MCF 10A (cell line): ENCODE measurements around the gene RGS7BP. TPM values are rescaled to one million over a fixed set of nuclear protein-coding genes. Genes with fewer than 3 reads are reported as not detected.

Experiments used
- BruUV-seq: library from RNA; stranded (reverse); fragments of 400-500 nt; replicated peaks from 2 replicates; lab custom pipeline; 2021; lab: Mats Ljungman, UMichigan
- CTCF ChIA-PET: fragments of 300-600 bp; sonication (Branson Sonifier 250); formaldehyde crosslinking; extraction: SDS; loops from one replicate; lab custom pipeline; 2021; ENCODE audit warnings: antibody characterized with exemption, inconsistent platforms; lab: Yijun Ruan, JAX
- POLR2A ChIA-PET: fragments of 300-600, 350-650 bp; sonication (Branson Sonifier 250); formaldehyde crosslinking; extraction: SDS; loops from one replicate; lab custom pipeline; 2020; ENCODE audit warnings: antibody characterized with exemption, inconsistent platforms; lab: Yijun Ruan, JAX
- DNase-seq: peaks from one replicate; pipeline ENCODE4 v3.0.0-alpha.2; 2018; ENCODE audit not compliant: unreplicated experiment
- H3K27ac Mint-ChIP-seq: one replicate; pipeline ENCODE4 v1.8.0; 2022; ENCODE audit warnings: mild to moderate bottlenecking, low read depth, mixed read lengths; ENCODE audit not compliant: unreplicated experiment
- H3K27me3 Mint-ChIP-seq: one replicate; pipeline ENCODE4 v1.8.0; 2022; ENCODE audit warnings: mixed read lengths; ENCODE audit not compliant: insufficient read depth, unreplicated experiment
- H3K36me3 Mint-ChIP-seq: one replicate; pipeline ENCODE4 v1.8.0; 2022; ENCODE audit warnings: mild to moderate bottlenecking, moderate library complexity, mixed read lengths; ENCODE audit not compliant: insufficient read depth, unreplicated experiment
- H3K4me1 Mint-ChIP-seq: one replicate; pipeline ENCODE4 v1.8.0; 2022; ENCODE audit warnings: mixed read lengths; ENCODE audit not compliant: insufficient read depth, unreplicated experiment
- H3K4me3 Mint-ChIP-seq: one replicate; pipeline ENCODE4 v1.8.0; 2022; ENCODE audit warnings: mild to moderate bottlenecking, moderate library complexity, mixed read lengths; ENCODE audit not compliant: unreplicated experiment
- H3K9me3 Mint-ChIP-seq: one replicate; pipeline ENCODE4 v1.8.0; 2022; ENCODE audit warnings: mixed read lengths; ENCODE audit not compliant: unreplicated experiment
- CTCF ChIP-seq: fragments of 200-600 bp; IDR thresholded peaks from one replicate; pipeline ENCODE4 v1.8.0; 2022; ENCODE audit warnings: antibody characterized with exemption, mild to moderate bottlenecking; ENCODE audit not compliant: unreplicated experiment
- intact Hi-C: fragments of 100-400 bp; cut with micrococcal nuclease; formaldehyde crosslinking; loops from 2 replicates; pipeline ENCODE4 v1.14.1; 2022
- total RNA-seq: library from RNA; stranded (reverse); gene quantifications from 2 replicates; pipeline ENCODE4 v1.2.3, GENCODE V29; 2022

Gene RGS7BP
- total RNA-seq, 1 experiment from 2014 or later: not detected

- Mint-ChIP-seq H3K27ac (no peak overlapping the region), H3K9me3 (no peaks in the 10 kb centered on the region), H3K36me3 (no peaks in the 10 kb centered on the region), H3K4me1 (no peaks in the 10 kb centered on the region), H3K4me3 (no peak overlapping the region), H3K27me3 (no peaks in the 10 kb centered on the region)
- intact Hi-C loops: no loop called here
- POLR2A ChIA-PET: no interaction called here
- TF ChIP-seq CTCF: no peak
- no peak for DNase-seq
- BruUV-seq: no TSS peak
- CTCF ChIA-PET: interaction anchor here (0.9 to 1.9 kb wide), 3 partner anchors 361 to 365 kb away, joined by 4 to 6 read pairs (median 4); no protein-coding TSS in a partner anchor
These were observed 88.2 kb downstream of the RGS7BP start for GRCh38 chr5:64594025-64594424.

GRCh38 chr5:64594601-64595000 is 88.8 kb downstream of the RGS7BP start:
- Mint-ChIP-seq H3K4me3 (no peak overlapping the region), H3K9me3 (no peaks in the 10 kb centered on the region), H3K4me1 (no peaks in the 10 kb centered on the region), H3K27ac (no peak overlapping the region), H3K27me3 (no peaks in the 10 kb centered on the region), H3K36me3 (no peaks in the 10 kb centered on the region)
- no peak for TF ChIP-seq CTCF
- ChIA-PET CTCF (interaction anchor here (0.6 to 1.5 kb wide), 6 partner anchors 9 to 476 kb away, joined by 3 to 8 read pairs (median 4); no protein-coding TSS in a partner anchor), POLR2A (no interaction called here)
- intact Hi-C loops: no loop called here
- peak; percentile 18 for DNase-seq
- BruUV-seq: no TSS peak

- no peak for TF ChIP-seq CTCF
- intact Hi-C loops: no loop called here
- Mint-ChIP-seq H3K4me1 (no peaks in the 10 kb centered on the region), H3K4me3 (no peak overlapping the region), H3K27me3 (no peaks in the 10 kb centered on the region), H3K9me3 (no peaks in the 10 kb centered on the region), H3K27ac (no peak overlapping the region), H3K36me3 (no peaks in the 10 kb centered on the region)
- ChIA-PET CTCF (interaction anchor here (0.6 to 2.1 kb wide), 13 partner anchors 10 to 1967 kb away, joined by 3 to 13 read pairs (median 3); no protein-coding TSS in a partner anchor), POLR2A (no interaction called here)
- BruUV-seq: no TSS peak
- peak; percentile 18 for DNase-seq
These were observed 89.4 kb downstream of the RGS7BP start for GRCh38 chr5:64595031-64595855.

GRCh38 chr5:64599226-64599625 is 93.4 kb downstream of the RGS7BP start:
- no peak overlapping the region for H3K4me3 Mint-ChIP-seq
- H3K9me3 Mint-ChIP-seq: no peaks in the 10 kb centered on the region
- no peak overlapping the region for H3K27ac Mint-ChIP-seq
- H3K4me1 Mint-ChIP-seq: no peaks in the 10 kb centered on the region
- no peaks in the 10 kb centered on the region for H3K27me3 Mint-ChIP-seq
- H3K36me3 Mint-ChIP-seq: no peaks in the 10 kb centered on the region
- DNase-seq: no peak
- intact Hi-C loops: no loop called here
- no peak for TF ChIP-seq CTCF
- ChIA-PET CTCF (interaction anchor here (0.9 to 2.1 kb wide), 4 partner anchors 9 to 370 kb away, joined by 3 to 16 read pairs (median 8); no protein-coding TSS in a partner anchor), POLR2A (no interaction called here)
- no TSS peak for BruUV-seq
